ENCODE data around the gene PTRHD1. TPM values are rescaled to one million over a fixed set of nuclear protein-coding genes. Genes with fewer than 3 reads are reported as not detected.

Gene PTRHD1
- total RNA-seq, 4 donors from 2014 or later, result 22.6 to 41.8 (median 25.8) TPM

DNA sequence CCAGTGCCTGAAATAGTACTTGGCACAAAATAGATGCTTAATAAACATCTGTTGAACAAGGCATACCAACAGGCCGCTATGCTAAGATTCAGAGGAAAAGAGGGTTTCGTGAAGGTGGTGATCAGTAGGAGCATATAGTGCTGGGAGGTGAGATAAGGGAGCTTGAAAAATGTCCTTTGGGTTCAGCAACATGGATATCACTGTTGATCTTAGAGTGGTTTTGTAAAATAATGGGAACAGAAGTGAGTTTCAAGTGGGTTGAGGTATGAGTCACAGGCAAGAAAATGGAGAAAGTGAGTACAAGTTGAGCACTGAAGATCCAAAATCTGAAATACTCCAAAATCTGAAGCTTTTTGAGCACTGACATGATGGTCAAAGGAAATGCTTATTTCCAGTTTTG lies 4.5 kb upstream of the PTRHD1 start:
- no peak for DNase-seq
- Histone ChIP-seq H3K36me3 (peaks cover 0 to 20% (median 0%) of the 10 kb centered on the region in 3 donors), H3K27ac (no peak overlapping the region), H3K4me3 (no peak overlapping the region), H3K9me3 (no peaks in the 10 kb centered on the region), H3K4me1 (peaks cover 4 to 17% (median 5%) of the 10 kb centered on the region in 3 donors), H3K27me3 (no peaks in the 10 kb centered on the region)
- 92 to 97% methylated on average over 2 of the region's 2 CpGs for WGBS, 2 donors
- intact Hi-C loops (cut with DNase I), result no loop called here
- TF ChIP-seq, protein P1, sequence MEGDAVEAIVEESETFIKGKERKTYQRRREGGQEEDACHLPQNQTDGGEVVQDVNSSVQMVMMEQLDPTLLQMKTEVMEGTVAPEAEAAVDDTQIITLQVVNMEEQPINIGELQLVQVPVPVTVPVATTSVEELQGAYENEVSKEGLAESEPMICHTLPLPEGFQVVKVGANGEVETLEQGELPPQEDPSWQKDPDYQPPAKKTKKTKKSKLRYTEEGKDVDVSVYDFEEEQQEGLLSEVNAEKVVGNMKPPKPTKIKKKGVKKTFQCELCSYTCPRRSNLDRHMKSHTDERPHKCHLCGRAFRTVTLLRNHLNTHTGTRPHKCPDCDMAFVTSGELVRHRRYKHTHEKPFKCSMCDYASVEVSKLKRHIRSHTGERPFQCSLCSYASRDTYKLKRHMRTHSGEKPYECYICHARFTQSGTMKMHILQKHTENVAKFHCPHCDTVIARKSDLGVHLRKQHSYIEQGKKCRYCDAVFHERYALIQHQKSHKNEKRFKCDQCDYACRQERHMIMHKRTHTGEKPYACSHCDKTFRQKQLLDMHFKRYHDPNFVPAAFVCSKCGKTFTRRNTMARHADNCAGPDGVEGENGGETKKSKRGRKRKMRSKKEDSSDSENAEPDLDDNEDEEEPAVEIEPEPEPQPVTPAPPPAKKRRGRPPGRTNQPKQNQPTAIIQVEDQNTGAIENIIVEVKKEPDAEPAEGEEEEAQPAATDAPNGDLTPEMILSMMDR (IDR thresholded peaks at IDR 0.05), result no peak
- TF ChIP-seq POLR2A (IDR thresholded peaks at IDR 0.05), result no peak

DNA sequence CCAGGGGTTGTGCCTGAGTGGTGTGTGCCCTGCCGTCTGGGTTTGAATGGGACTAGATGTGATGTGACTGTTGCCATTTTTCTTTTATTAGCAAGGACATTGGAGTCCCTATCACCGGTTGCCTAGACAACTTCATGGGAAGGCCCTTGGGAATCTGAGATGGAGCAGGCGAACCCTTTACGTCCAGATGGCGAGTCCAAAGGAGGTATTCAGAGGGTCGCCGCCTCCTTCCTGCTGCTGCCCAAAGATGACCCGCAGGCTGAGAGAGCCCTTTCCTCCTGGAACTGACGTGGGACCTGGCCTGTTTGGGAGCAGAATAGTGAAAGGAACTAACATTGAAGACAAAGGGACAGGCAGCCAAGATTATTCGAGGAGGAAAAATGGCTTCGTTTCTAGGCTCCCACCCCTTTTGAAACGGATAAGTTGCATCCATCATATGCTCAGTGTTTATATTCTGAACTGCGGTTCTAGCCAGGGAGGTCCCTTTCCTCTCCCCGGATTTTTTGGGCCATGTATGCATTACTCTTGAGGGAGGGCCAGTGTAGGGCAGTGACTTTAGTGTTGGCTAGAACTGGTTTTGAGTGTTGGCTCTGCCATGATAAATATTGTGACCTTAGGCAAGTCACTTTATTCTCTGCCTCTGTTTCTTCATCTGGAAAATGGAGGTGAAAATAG lies 707 bp upstream of the PTRHD1 start:
- Histone ChIP-seq H3K4me3 (peak overlapping the region; percentile 53 to 95 (median 73)), H3K4me1 (peaks cover 4 to 36% (median 13%) of the 10 kb centered on the region in 3 donors), H3K36me3 (peaks cover 0 to 26% (median 0%) of the 10 kb centered on the region in 3 donors), H3K27ac (peak overlapping the region; percentile 92 to 100 (median 96)), H3K27me3 (no peaks in the 10 kb centered on the region), H3K9me3 (no peaks in the 10 kb centered on the region)
- intact Hi-C loops (cut with DNase I), result no loop called here
- WGBS, 2 donors, result 0 to 6% methylated on average over 9 to 10 of the region's 14 CpGs
- DNase-seq, result no peak
- TF ChIP-seq, protein P1 (IDR thresholded peaks at IDR 0.05), result no peak
- no peak for TF ChIP-seq POLR2A (IDR thresholded peaks at IDR 0.05)

DNA sequence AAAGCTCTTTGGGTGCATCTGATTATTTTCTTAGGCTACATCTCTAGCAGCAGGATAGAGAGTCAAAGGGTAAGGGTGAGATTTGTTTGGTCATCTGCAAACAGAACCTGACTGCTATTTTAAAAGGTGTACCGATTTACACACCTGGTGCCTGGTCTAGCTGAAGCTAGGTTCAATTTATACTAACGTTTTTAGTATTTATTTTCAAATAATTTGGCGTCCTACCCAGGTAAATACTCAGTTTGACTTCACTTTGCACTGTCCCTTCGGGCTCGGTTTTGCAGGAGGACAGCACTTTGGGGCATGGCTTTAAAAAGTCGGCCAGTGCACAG lies 683 bp downstream of the PTRHD1 start:
- peaks cover 4 to 36% (median 13%) of the 10 kb centered on the region in 3 donors for H3K4me1 ChIP-seq
- no peaks in the 10 kb centered on the region for H3K27me3 ChIP-seq
- no peaks in the 10 kb centered on the region for H3K9me3 ChIP-seq
- TF ChIP-seq, protein P1 (IDR thresholded peaks at IDR 0.05), result no peak
- no peak for TF ChIP-seq POLR2A (IDR thresholded peaks at IDR 0.05)
- DNase-seq, result no peak
- peak overlapping the region; percentile 53 to 95 (median 73) for H3K4me3 ChIP-seq
- 3 to 4% methylated on average over 4 to 5 of the region's 6 CpGs for WGBS, 2 donors
- peaks cover 0 to 19% (median 0%) of the 10 kb centered on the region in 3 donors for H3K36me3 ChIP-seq
- peak overlapping the region; percentile 92 to 100 (median 96) for H3K27ac ChIP-seq
- intact Hi-C loops (cut with DNase I), result no loop called here

DNA sequence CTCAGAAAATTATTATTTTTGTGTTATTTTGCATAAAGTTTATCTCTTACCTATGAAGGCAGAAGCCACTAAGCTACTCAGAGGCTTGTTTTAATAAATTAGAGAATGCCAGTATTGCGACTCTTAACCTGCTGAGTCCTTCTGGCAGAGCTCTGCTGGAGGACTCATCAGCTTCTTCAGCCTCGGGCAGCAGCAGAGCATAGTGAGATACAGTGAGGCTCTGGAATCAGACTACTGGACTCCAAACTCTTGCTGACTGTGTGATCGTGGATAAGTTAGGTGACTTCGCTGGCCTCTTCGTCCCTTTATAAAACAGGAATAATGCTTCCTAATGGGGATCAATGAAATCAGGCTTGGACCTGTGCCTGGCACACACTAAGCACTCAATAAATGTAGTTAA lies 1.7 kb downstream of the PTRHD1 start:
- H3K4me1 ChIP-seq, result peaks cover 4 to 36% (median 13%) of the 10 kb centered on the region in 3 donors
- TF ChIP-seq, protein P1 (IDR thresholded peaks at IDR 0.05), result no peak
- TF ChIP-seq POLR2A (IDR thresholded peaks at IDR 0.05), result no peak
- H3K27me3 ChIP-seq, result no peaks in the 10 kb centered on the region
- H3K4me3 ChIP-seq, result peak overlapping the region in 1 of 4 donors; percentile 55
- 62 to 77% methylated on average over 5 of the region's 5 CpGs for WGBS, 2 donors
- H3K9me3 ChIP-seq, result no peaks in the 10 kb centered on the region
- intact Hi-C loops (cut with DNase I), result no loop called here
- H3K36me3 ChIP-seq, result peaks cover 0 to 19% (median 0%) of the 10 kb centered on the region in 3 donors
- DNase-seq, result no peak
- H3K27ac ChIP-seq, result peak overlapping the region in 2 of 4 donors; percentile 94 to 97

DNA sequence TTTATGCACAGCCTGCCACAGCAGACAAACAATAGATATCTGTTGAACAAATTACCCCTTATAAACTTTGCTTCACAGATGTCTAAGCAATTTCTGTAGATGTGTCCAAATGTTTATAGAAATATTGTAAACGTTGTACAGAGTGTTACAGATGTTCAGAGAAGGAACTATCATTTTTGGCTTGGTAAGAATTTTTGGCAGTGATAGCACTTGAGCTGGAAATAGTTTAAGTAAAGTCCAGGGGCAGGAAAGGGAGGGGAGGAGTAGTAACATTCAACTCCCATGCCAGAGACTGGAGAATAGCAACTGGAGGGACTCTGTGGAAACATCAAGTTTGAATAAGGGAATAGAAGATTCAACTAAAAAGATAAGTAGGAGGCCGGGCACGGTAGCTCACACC lies 4.4 kb downstream of the PTRHD1 start:
- H3K36me3 ChIP-seq, result peaks cover 0 to 14% (median 0%) of the 10 kb centered on the region in 3 donors
- peaks cover 1 to 24% (median 9%) of the 10 kb centered on the region in 3 donors for H3K4me1 ChIP-seq
- 73 to 76% methylated on average over 3 of the region's 3 CpGs for WGBS, 2 donors
- TF ChIP-seq POLR2A (IDR thresholded peaks at IDR 0.05), result no peak
- TF ChIP-seq, protein P1 (IDR thresholded peaks at IDR 0.05), result no peak
- intact Hi-C loops (cut with DNase I), result no loop called here
- no peak overlapping the region for H3K27ac ChIP-seq
- H3K9me3 ChIP-seq, result no peaks in the 10 kb centered on the region
- no peaks in the 10 kb centered on the region for H3K27me3 ChIP-seq
- no peak for DNase-seq
- no peak overlapping the region for H3K4me3 ChIP-seq

Data from esophagus squamous epithelium (tissue), 5 donors.